ENCODE measurements around the gene TNFSF13B. TPM values are rescaled to one million over a fixed set of nuclear protein-coding genes. Genes with fewer than 3 reads are reported as not detected.
A peak's percentile ranks its signal among the peaks of the same experiment; 100 is the strongest.

Gene TNFSF13B
- total RNA-seq = 1 to 10 TPM in 1 of 2 donors, under 1 TPM in 1; 0.35 to 1.5 TPM
- 0.50 TPM for polyA plus RNA-seq (2013, experiment 1 of 2)
- polyA plus RNA-seq (2013, experiment 2 of 2) = 0.41 TPM
- long read RNA-seq, experiment 1, partial matches to known transcripts = 0 of 1 reads
- long read RNA-seq, experiment 1, other reads (novel, unspliced or antisense) = 1 of 1 reads
- long read RNA-seq, experiment 2, partial matches to known transcripts = 0 of 2 reads
- long read RNA-seq, experiment 2, other reads (novel, unspliced or antisense) = 2 of 2 reads
- long read RNA-seq, experiment 3 = 0 reads
- long read RNA-seq, experiment 4, partial matches to known transcripts = 0 of 1 reads
- long read RNA-seq, experiment 4, other reads (novel, unspliced or antisense) = 1 of 1 reads

- TF ChIP-seq CTCF (conservative IDR thresholded peaks at IDR 0.05) = peak; percentile 63
- no peaks in the 10 kb centered on the region for H3K27me3 ChIP-seq (ENCODE audit: control insufficient read depth, insufficient read depth, low read length, poor library complexity, severe bottlenecking)
- H3K4me1 ChIP-seq (ENCODE audit: control insufficient read depth, insufficient read depth, low read length) = no peaks in the 10 kb centered on the region
- Mint-ChIP-seq H3K27me3 (ENCODE audit: insufficient read depth) (no peaks in the 10 kb centered on the region), H3K4me3 (no peak within 1 kb of the TSS), H3K4me1 (peaks cover 2% of the 10 kb centered on the region), H3K27ac (no peak within 1 kb of the TSS), H3K36me3 (ENCODE audit: low read depth) (peaks cover 2% of the 10 kb centered on the region), H3K9me3 (no peaks in the 10 kb centered on the region)
- H3K9ac ChIP-seq (ENCODE audit: extremely low read depth, low read length, poor library complexity, severe bottlenecking) = no peak within 1 kb of the TSS
- H3K4me3 ChIP-seq (ENCODE audit: low read length) = no peak within 1 kb of the TSS
- peak; percentile 91 for DNase-seq
- H3K36me3 ChIP-seq (ENCODE audit: control insufficient read depth, insufficient read depth, low read length) = no peaks in the 10 kb centered on the region
- H3K27ac ChIP-seq (ENCODE audit: low read depth, low read length) = no peak within 1 kb of the TSS
- no peaks in the 10 kb centered on the region for H3K9me3 ChIP-seq (ENCODE audit: control insufficient read depth, low read length)
- 55 to 70% methylated on average over 8 to 16 of the region's 16 CpGs for WGBS, 2 experiments (ENCODE audit: insufficient coverage in 1 of 2, insufficient read length in 1 of 2)
Observed at GRCh38 chr13:108269601-108270328, at the start of gene TNFSF13B. Gene TNFSF13B, plus strand, starts transcription at chr13:108269718. Its CDS starts 178 bp downstream, at chr13:108269896.

DNA sequence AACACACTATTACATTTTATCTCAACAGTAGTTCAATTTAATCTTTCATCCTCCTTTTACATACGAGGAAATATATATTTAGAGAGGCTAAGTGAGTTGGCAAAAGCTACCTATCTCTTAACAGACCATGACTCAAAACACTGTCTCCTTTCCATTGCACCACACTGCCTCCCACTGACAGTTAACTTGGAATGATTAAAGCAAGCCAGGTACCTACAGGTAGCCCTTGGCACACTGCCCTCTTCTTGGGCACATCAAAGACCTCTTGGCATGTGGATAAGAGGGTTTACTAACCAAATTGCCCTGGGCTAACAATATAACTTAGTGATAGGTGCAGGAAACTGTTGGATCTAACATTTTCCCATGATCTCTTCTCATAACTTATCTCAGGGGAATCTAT, 49.5 kb upstream of the TNFSF13B start:
- Mint-ChIP-seq H3K4me3 (peak overlapping the region; percentile 85), H3K4me1 (peaks cover 14% of the 10 kb centered on the region), H3K36me3 (ENCODE audit: low read depth) (no peaks in the 10 kb centered on the region), H3K9me3 (no peaks in the 10 kb centered on the region), H3K27ac (no peak overlapping the region), H3K27me3 (ENCODE audit: insufficient read depth) (no peaks in the 10 kb centered on the region)
- 100% methylated on average over 1 of the region's 1 CpG; no CpG with 5 or more reads in 1 of the 2 experiments for WGBS, 2 experiments (ENCODE audit: insufficient coverage in 1 of 2, insufficient read length in 1 of 2)
- peak; percentile 52 for DNase-seq
- no peaks in the 10 kb centered on the region for H3K4me1 ChIP-seq (ENCODE audit: control insufficient read depth, insufficient read depth, low read length)
- H3K4me3 ChIP-seq (ENCODE audit: low read length) = peak overlapping the region; percentile 97
- no peaks in the 10 kb centered on the region for H3K9me3 ChIP-seq (ENCODE audit: control insufficient read depth, low read length)
- no peak for TF ChIP-seq CTCF (conservative IDR thresholded peaks at IDR 0.05)
- H3K9ac ChIP-seq (ENCODE audit: extremely low read depth, low read length, poor library complexity, severe bottlenecking) = no peak overlapping the region
- H3K27me3 ChIP-seq (ENCODE audit: control insufficient read depth, insufficient read depth, low read length, poor library complexity, severe bottlenecking) = no peaks in the 10 kb centered on the region
- no peaks in the 10 kb centered on the region for H3K36me3 ChIP-seq (ENCODE audit: control insufficient read depth, insufficient read depth, low read length)
- H3K27ac ChIP-seq (ENCODE audit: low read depth, low read length) = no peak overlapping the region

DNA sequence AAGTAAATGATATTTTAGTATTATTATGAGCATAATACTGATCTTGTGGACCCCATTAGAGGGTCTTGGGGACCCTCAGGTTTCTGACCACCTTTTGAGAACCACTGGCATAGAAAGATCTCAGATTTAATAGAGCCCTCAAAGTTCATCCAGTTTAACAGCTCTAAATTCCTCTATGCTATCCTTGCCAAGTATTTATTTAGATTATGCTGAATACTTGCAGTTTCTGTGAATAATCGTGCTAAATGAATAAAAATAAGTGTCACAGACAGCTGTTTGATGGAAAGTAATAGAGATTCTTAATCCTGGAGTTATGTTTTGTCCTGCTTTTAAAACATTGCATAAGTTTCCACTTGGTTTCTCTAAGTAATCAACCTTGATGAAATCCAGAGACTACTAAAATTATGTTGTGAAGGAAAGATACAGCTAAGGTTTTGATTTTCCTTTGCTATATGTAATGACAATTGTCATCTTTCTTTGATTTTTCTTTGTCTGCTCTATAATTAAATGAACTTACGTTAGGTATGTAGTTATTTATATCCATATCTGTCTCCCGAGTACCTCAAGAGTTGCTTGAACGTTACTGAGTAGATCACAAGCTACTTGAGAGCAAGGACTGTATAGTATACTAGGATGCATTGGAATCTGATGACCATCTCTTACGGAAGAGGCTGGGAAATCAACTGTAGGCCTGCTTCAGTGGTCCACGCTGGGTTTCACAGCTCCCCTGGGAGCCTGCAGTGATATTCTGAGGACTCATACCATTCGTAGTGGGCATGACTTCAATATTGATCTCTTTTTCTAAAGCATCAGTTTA, 45.6 kb upstream of the TNFSF13B start:
- H3K9me3 ChIP-seq (ENCODE audit: control insufficient read depth, low read length) = no peaks in the 10 kb centered on the region
- no peaks in the 10 kb centered on the region for H3K27me3 ChIP-seq (ENCODE audit: control insufficient read depth, insufficient read depth, low read length, poor library complexity, severe bottlenecking)
- H3K27ac ChIP-seq (ENCODE audit: low read depth, low read length) = no peak overlapping the region
- H3K36me3 Mint-ChIP-seq (ENCODE audit: low read depth) = no peaks in the 10 kb centered on the region
- H3K36me3 ChIP-seq (ENCODE audit: control insufficient read depth, insufficient read depth, low read length) = no peaks in the 10 kb centered on the region
- no peak overlapping the region for H3K27ac Mint-ChIP-seq
- no peaks in the 10 kb centered on the region for H3K9me3 Mint-ChIP-seq
- 94 to 95% methylated on average over 4 to 6 of the region's 7 CpGs for WGBS, 2 experiments (ENCODE audit: insufficient coverage in 1 of 2, insufficient read length in 1 of 2)
- no peak for DNase-seq
- H3K27me3 Mint-ChIP-seq (ENCODE audit: insufficient read depth) = no peaks in the 10 kb centered on the region
- H3K4me3 Mint-ChIP-seq = no peak overlapping the region
- no peak overlapping the region for H3K4me3 ChIP-seq (ENCODE audit: low read length)
- TF ChIP-seq CTCF (conservative IDR thresholded peaks at IDR 0.05) = no peak
- H3K9ac ChIP-seq (ENCODE audit: extremely low read depth, low read length, poor library complexity, severe bottlenecking) = no peak overlapping the region
- no peaks in the 10 kb centered on the region for H3K4me1 ChIP-seq (ENCODE audit: control insufficient read depth, insufficient read depth, low read length)
- H3K4me1 Mint-ChIP-seq = peaks cover 25% of the 10 kb centered on the region

Data from endodermal cell (in vitro differentiated cells).